Adrenal gland (tissue), 12 donors: ENCODE data around the gene PINLYP. TPM values are rescaled to one million over a fixed set of nuclear protein-coding genes. Genes with fewer than 3 reads are reported as not detected.

Experiments used
- DNase-seq, 7 donors: peaks; one replicate each; pipeline ENCODE4 v3.0.0-alpha.2; 2019 to 2020
- H3K27ac ChIP-seq, 5 donors: fragments of 200-600 bp; sonication (generic) in 4 of 5; 1 replicate in 3 of 5; 2 replicates in 2 of 5; pipeline versions ENCODE4 v1.5.1 to v1.8.0; 2016 to 2020; ENCODE audit warnings: mild to moderate bottlenecking in 1 of 5
- H3K27me3 ChIP-seq: fragments of 200-600 bp; 2 replicates; pipeline ENCODE4 v1.8.0; 2021
- H3K36me3 ChIP-seq, 2 donors: fragments of 200-600 bp; replicated peaks in 1 of 2; 1 replicate in 1 of 2; 2 replicates in 1 of 2; pipeline versions ENCODE4 v1.5.1 to v1.8.0; 2018 to 2022
- H3K4me1 ChIP-seq, 2 donors: fragments of 200-600 bp; replicated peaks in 1 of 2; 1 replicate in 1 of 2; 2 replicates in 1 of 2; pipeline versions ENCODE4 v1.5.1 to v1.8.0; 2018 to 2021
- H3K4me3 ChIP-seq, 4 donors: fragments of 200-600 bp; sonication (generic) in 3 of 4; one replicate each; pipeline ENCODE4 v1.5.1; 2016 to 2018
- H3K9me3 ChIP-seq, 3 donors: fragments of 200-600 bp; sonication (generic) in 1 of 3; replicated peaks in 1 of 3; 1 replicate in 2 of 3; 2 replicates in 1 of 3; pipeline versions ENCODE4 v1.5.1 to v1.8.0; 2016 to 2021
- POLR2A ChIP-seq, 2 donors: fragments of 450-650 bp; IDR thresholded peaks; one replicate each; pipeline ENCODE4 v1.6.1; 2017; ENCODE audit warnings: antibody characterized with exemption in 2 of 2, mild to moderate bottlenecking in 2 of 2, moderate library complexity in 1 of 2
- WGBS, 4 donors: extraction: QIAGEN DNeasy Blood & Tissue Kit in 2 of 4; methylation state at CpG; one replicate each; pipeline versions ENCODE4 v1.1.5 to v1.1.7; 2013 to 2017; 5-methylcytosine and 5-hydroxymethylcytosine counted together
- intact Hi-C, 2 donors: fragments of 100-400 bp; cut with DNase I; formaldehyde crosslinking; loops; one replicate each; pipeline versions ENCODE4 v1.14.1 to v1.15.0; 2022 to 2023
- polyA plus RNA-seq, 3 donors: library from polyadenylated mRNA; stranded (reverse); fragments of 200-250 nt in 2 of 3; fragments of 350-450 nt in 1 of 3; fragmentation: Illumina TruSeq in 1 of 3; extraction: RNeasy Lipid Tissue Mini Kit (QIAGEN cat#74804) in 1 of 3; gene quantifications; one replicate each; pipeline ENCODE4 v1.2.3, GENCODE V29; 2013 to 2014
- total RNA-seq, 9 donors: library from RNA; depleted of rRNA in 4 of 9; stranded (reverse); fragments of >200 nt in 4 of 9; fragments of 120-200 nt in 1 of 9; fragmentation: NEBNext Ultra II Directional in 1 of 9; extraction: Animal tissue kit (Norgen Biotek cat#: 25700) in 1 of 9; gene quantifications; one replicate each; pipeline versions ENCODE4 v1.1.0 to v1.2.4, GENCODE V29; 2013 to 2023
- TF ChIP-seq, protein P1 (sequence below), 6 experiments: fragments of 450-650 bp in 4 of 6; fragments of 200-600 bp in 2 of 6; sonication (generic) in 1 of 6; IDR thresholded peaks; 1 replicate in 5 of 6; 2 replicates in 1 of 6; pipeline versions ENCODE4 v1.5.1 to v1.8.0; 2016 to 2021; ENCODE audit warnings: antibody characterized with exemption in 6 of 6, mild to moderate bottlenecking in 2 of 6, moderate library complexity in 1 of 6
- donor health status: healthy with polysubstance abuse.
- donor health status: Bipolar disorder and iron deficiency.
- donor health status: DM: yes; HTN: yes; CAD: no.
- donor health status: DM: no; HTN: no; CAD: no.
- donor health status: DM: no; HTN: no; CAD: no.
- donor health status: DM: yes; HTN: yes; CAD: no.

The PINLYP gene
- total and polyA plus RNA-seq, 12 donors = 0.61 to 16.0 (median 4.3) TPM; not detected in 1

DNA sequence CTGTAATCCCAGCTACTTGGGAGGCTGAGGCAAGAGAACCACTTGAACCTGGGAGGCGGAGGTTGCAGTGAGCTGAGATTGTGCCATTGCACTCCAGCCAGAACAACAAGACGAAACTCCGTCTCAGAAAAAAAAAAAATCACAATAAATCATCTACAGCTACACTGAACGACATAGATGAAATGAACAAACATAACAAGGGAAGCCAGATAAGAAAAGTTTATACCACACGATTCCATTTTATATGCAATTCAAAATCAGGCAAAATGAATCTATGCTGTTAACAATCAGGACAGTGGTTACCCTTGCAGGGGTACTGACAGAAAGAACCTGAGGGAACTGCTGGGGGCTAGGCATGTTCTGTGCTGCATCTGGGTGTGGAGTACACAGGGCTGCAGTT, 5.9 kb upstream of the PINLYP start:
- no peaks in the 10 kb centered on the region for H3K9me3 ChIP-seq
- H3K4me3 ChIP-seq = no peak overlapping the region
- intact Hi-C loops = no loop called here
- H3K4me1 ChIP-seq = peaks cover 5 to 10% of the 10 kb centered on the region in 2 donors
- TF ChIP-seq, protein P1, sequence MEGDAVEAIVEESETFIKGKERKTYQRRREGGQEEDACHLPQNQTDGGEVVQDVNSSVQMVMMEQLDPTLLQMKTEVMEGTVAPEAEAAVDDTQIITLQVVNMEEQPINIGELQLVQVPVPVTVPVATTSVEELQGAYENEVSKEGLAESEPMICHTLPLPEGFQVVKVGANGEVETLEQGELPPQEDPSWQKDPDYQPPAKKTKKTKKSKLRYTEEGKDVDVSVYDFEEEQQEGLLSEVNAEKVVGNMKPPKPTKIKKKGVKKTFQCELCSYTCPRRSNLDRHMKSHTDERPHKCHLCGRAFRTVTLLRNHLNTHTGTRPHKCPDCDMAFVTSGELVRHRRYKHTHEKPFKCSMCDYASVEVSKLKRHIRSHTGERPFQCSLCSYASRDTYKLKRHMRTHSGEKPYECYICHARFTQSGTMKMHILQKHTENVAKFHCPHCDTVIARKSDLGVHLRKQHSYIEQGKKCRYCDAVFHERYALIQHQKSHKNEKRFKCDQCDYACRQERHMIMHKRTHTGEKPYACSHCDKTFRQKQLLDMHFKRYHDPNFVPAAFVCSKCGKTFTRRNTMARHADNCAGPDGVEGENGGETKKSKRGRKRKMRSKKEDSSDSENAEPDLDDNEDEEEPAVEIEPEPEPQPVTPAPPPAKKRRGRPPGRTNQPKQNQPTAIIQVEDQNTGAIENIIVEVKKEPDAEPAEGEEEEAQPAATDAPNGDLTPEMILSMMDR (IDR thresholded peaks at IDR 0.05) = no peak
- no peak for TF ChIP-seq POLR2A (IDR thresholded peaks at IDR 0.05)
- H3K27ac ChIP-seq = no peak overlapping the region
- 50 to 70% (median 57%) methylated on average over 5 of the region's 5 CpGs for WGBS, 4 donors
- H3K27me3 ChIP-seq = no peaks in the 10 kb centered on the region
- no peak for DNase-seq
- H3K36me3 ChIP-seq = no peaks in the 10 kb centered on the region

DNA sequence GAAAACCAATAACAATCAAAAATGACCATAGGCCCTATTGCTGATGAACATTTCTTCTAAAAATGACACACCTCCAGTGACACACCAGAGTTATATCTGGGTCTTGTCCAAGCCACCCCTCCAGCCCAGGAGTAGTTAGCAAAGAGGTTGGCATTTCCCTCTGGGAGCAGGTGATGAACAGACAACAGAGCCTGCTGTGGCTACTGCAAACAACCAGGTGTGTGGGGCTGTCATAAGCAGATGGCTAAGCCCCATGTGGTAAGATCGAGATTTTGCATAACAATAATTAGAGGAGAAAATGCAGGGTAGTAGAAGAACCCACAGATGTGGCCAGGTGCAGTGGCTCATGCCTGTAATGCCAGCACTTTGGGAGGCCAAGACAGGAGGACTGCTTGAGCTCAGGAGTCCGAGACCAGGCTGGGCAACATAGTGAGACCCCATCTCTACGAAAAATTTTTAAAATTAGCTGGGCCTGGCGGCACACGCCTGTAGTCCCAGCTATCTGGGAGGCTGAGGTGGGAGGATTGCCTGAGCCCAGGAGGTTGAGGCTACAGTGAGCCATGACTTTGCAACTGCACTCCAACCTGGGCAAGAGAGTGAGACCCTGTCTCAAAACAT, 5.3 kb upstream of the PINLYP start:
- 71 to 91% (median 82%) methylated on average over 3 to 5 of the region's 5 CpGs for WGBS, 4 donors
- H3K27ac ChIP-seq = no peak overlapping the region
- no peak overlapping the region for H3K4me3 ChIP-seq

DNA sequence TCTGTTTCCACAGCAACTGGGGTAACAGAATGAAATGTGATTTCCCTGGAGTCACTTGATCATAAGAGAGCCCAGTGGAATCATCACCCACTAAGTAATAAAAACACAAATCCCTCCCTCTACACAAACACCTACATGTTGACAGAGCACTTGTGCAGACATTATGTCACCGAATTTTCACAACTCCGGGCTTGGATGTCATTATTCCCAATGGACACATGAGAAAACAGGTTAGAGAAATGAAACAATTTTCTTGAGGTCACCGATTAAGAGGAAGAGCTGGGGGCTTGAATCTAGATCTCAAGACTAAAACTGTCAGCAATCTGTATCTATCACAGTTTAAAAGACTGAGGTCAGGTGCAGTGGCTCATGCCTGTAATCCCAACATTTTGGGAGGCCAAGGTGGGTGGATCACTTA, 3.4 kb upstream of the PINLYP start:
- H3K9me3 ChIP-seq = no peaks in the 10 kb centered on the region
- TF ChIP-seq, protein P1 (IDR thresholded peaks at IDR 0.05) = no peak
- no peak for TF ChIP-seq POLR2A (IDR thresholded peaks at IDR 0.05)
- H3K36me3 ChIP-seq = no peaks in the 10 kb centered on the region
- no peaks in the 10 kb centered on the region for H3K27me3 ChIP-seq
- peaks cover 9 to 20% of the 10 kb centered on the region in 2 donors for H3K4me1 ChIP-seq
- H3K27ac ChIP-seq = no peak overlapping the region
- 81 to 89% (median 83%) methylated on average over 3 of the region's 3 CpGs for WGBS, 4 donors
- DNase-seq = no peak
- intact Hi-C loops = no loop called here
- H3K4me3 ChIP-seq = no peak overlapping the region

More for the DNA sequence above, 5.3 kb upstream of the PINLYP start:
- Histone ChIP-seq H3K9me3 (no peaks in the 10 kb centered on the region), H3K4me1 (peaks cover 9 to 15% of the 10 kb centered on the region in 2 donors), H3K27me3 (no peaks in the 10 kb centered on the region), H3K36me3 (no peaks in the 10 kb centered on the region)
- TF ChIP-seq, protein P1 (IDR thresholded peaks at IDR 0.05) = no peak
- intact Hi-C loops = no loop called here
- no peak for DNase-seq

DNA sequence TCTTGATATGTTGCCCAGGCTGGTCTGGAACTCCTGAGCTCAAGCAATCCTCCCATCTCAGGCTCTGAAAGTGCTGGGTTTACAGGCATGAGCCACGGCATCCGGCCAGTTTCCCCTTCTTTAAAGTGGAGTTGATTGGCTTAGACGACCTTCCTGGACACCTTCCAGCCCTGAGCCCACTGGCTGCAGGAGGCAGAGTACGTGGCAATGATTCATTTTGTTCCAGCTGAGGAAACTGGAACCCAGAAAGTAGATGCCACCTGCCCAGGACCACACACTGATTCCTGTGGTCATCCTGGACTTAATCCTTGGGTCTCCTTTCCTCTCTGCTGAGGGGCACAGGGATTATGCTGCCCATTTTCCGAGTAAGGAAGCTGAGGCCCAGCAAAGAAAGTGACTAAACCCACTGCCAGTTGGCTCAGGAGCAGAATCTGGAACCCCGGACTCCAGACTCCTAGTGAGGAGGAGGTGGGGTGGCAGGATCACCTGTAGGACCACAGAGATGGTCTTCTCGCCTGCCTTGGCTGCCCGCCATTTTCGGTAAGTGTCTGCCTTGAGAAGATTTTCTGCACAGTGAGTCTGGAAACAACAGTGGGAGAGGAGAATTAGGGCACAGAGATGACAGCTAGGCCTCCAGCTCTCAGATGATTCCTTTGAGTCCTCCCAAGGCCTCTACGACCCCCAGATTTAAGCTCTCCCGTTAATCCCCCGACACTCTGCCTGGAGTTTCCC, 1.0 kb upstream of the PINLYP start:
- Histone ChIP-seq H3K4me3 (peak overlapping the region in 2 of 4 donors; percentile 65 to 72), H3K27me3 (no peaks in the 10 kb centered on the region), H3K36me3 (no peaks in the 10 kb centered on the region), H3K9me3 (no peaks in the 10 kb centered on the region), H3K27ac (peak overlapping the region in 4 of 5 donors; percentile 69 to 86 (median 80)), H3K4me1 (peaks cover 9 to 20% of the 10 kb centered on the region in 2 donors)
- TF ChIP-seq, protein P1 (IDR thresholded peaks at IDR 0.05) = no peak
- TF ChIP-seq POLR2A (IDR thresholded peaks at IDR 0.05) = no peak
- intact Hi-C loops = no loop called here
- DNase-seq = peak in 1 of 7 donors; percentile 64
- WGBS, 4 donors = 19 to 34% (median 29%) methylated on average over 10 to 12 of the region's 12 CpGs
